Measurements from ENCODE around the gene SLC34A3.
"Not testable (repeated sequence)": the region's sequence is repeated elsewhere in the genome, so short reads cannot be mapped to it uniquely, and the experiment has no call there.

SLC34A3 gene

GRCh38 chr9:137237759-137238726 is 7.3 kb downstream of the SLC34A3 start:
- Mint-ChIP-seq H3K9me3 (no peaks in the 10 kb centered on the region), H3K27ac (no peak overlapping the region), H3K4me1 (peaks cover 34% of the 10 kb centered on the region), H3K27me3 (peaks cover 3% of the 10 kb centered on the region), H3K36me3 (ENCODE audit: low read depth) (peaks cover 17% of the 10 kb centered on the region), H3K4me3 (no peak overlapping the region)
- ATAC-seq (no peak), DNase-seq (no peak)

GRCh38 chr9:137239541-137240200 is 9.0 kb downstream of the SLC34A3 start:
- not testable (repeated sequence) for ATAC-seq, DNase-seq, H3K27me3 Mint-ChIP-seq, H3K9me3 Mint-ChIP-seq
- Mint-ChIP-seq H3K36me3 (ENCODE audit: low read depth) (peaks cover 25% of the 10 kb centered on the region), H3K27ac (peak overlapping the region; percentile 42), H3K4me3 (peak overlapping the region; percentile 88), H3K4me1 (peaks cover 37% of the 10 kb centered on the region)

- ATAC-seq = peak; percentile 20
- no peaks in the 10 kb centered on the region for H3K9me3 Mint-ChIP-seq
- peak overlapping the region; percentile 42 for H3K27ac Mint-ChIP-seq
- H3K4me1 Mint-ChIP-seq = peaks cover 34% of the 10 kb centered on the region
- peaks cover 25% of the 10 kb centered on the region for H3K36me3 Mint-ChIP-seq (ENCODE audit: low read depth)
- peaks cover 3% of the 10 kb centered on the region for H3K27me3 Mint-ChIP-seq
- peak; percentile 70 for DNase-seq
- peak overlapping the region; percentile 88 for H3K4me3 Mint-ChIP-seq
Observed at GRCh38 chr9:137240318-137240840, 9.7 kb downstream of the SLC34A3 start.

GRCh38 chr9:137240841-137241489 is 10.3 kb downstream of the SLC34A3 start, which contains the start of gene TUBB4B:
TUBB4B (plus strand) TSS chr9:137241287; CDS start chr9:137241361, 74 bp downstream.
- H3K27ac Mint-ChIP-seq = peak within 1 kb of the TSS; percentile 97
- H3K27me3 Mint-ChIP-seq = peaks cover 3% of the 10 kb centered on the region
- DNase-seq = peak; percentile 95
- H3K9me3 Mint-ChIP-seq = no peaks in the 10 kb centered on the region
- H3K4me3 Mint-ChIP-seq = peak within 1 kb of the TSS; percentile 88
- peak; percentile 84 for ATAC-seq
- H3K4me1 Mint-ChIP-seq = peaks cover 33% of the 10 kb centered on the region
- peaks cover 25% of the 10 kb centered on the region for H3K36me3 Mint-ChIP-seq (ENCODE audit: low read depth)

- no peaks in the 10 kb centered on the region for H3K9me3 Mint-ChIP-seq
- DNase-seq (peak; percentile 71), ATAC-seq (peak; percentile 8)
- peak overlapping the region; percentile 88 for H3K4me3 Mint-ChIP-seq
- H3K27me3 Mint-ChIP-seq = peaks cover 3% of the 10 kb centered on the region
- peaks cover 25% of the 10 kb centered on the region for H3K36me3 Mint-ChIP-seq (ENCODE audit: low read depth)
- peak overlapping the region; percentile 97 for H3K27ac Mint-ChIP-seq
- peaks cover 33% of the 10 kb centered on the region for H3K4me1 Mint-ChIP-seq
Observed at GRCh38 chr9:137241490-137242268, 11.0 kb downstream of the SLC34A3 start.

GRCh38 chr9:137242269-137243203 is 11.8 kb downstream of the SLC34A3 start:
- H3K36me3 Mint-ChIP-seq (ENCODE audit: low read depth) = peaks cover 25% of the 10 kb centered on the region
- H3K9me3 Mint-ChIP-seq = no peaks in the 10 kb centered on the region
- peaks cover 3% of the 10 kb centered on the region for H3K27me3 Mint-ChIP-seq
- peak overlapping the region; percentile 88 for H3K27ac Mint-ChIP-seq
- DNase-seq (no peak), ATAC-seq (no peak)
- peaks cover 31% of the 10 kb centered on the region for H3K4me1 Mint-ChIP-seq
- peak overlapping the region; percentile 83 for H3K4me3 Mint-ChIP-seq

GRCh38 chr9:137243266-137243625 is 12.5 kb downstream of the SLC34A3 start:
- Mint-ChIP-seq H3K4me3 (peak overlapping the region; percentile 83), H3K27ac (peak overlapping the region; percentile 88), H3K36me3 (ENCODE audit: low read depth) (peaks cover 25% of the 10 kb centered on the region), H3K4me1 (peaks cover 29% of the 10 kb centered on the region)
- H3K27me3 Mint-ChIP-seq, ATAC-seq, H3K9me3 Mint-ChIP-seq, DNase-seq: not testable (repeated sequence)

- peaks cover 3% of the 10 kb centered on the region for H3K27me3 Mint-ChIP-seq
- DNase-seq (peak; percentile 12), ATAC-seq (no peak)
- no peaks in the 10 kb centered on the region for H3K9me3 Mint-ChIP-seq
- H3K36me3 Mint-ChIP-seq (ENCODE audit: low read depth) = peaks cover 25% of the 10 kb centered on the region
- H3K27ac Mint-ChIP-seq = no peak overlapping the region
- peak overlapping the region; percentile 83 for H3K4me3 Mint-ChIP-seq
- peaks cover 26% of the 10 kb centered on the region for H3K4me1 Mint-ChIP-seq
Observed at GRCh38 chr9:137243626-137244485, 13.2 kb downstream of the SLC34A3 start.

GRCh38 chr9:137244486-137245449 is 14.1 kb downstream of the SLC34A3 start:
- Mint-ChIP-seq H3K36me3 (ENCODE audit: low read depth) (peaks cover 25% of the 10 kb centered on the region), H3K4me3 (peak overlapping the region; percentile 24), H3K4me1 (peaks cover 19% of the 10 kb centered on the region), H3K27me3 (peaks cover 3% of the 10 kb centered on the region), H3K9me3 (no peaks in the 10 kb centered on the region), H3K27ac (no peak overlapping the region)
- ATAC-seq = no peak
- no peak for DNase-seq

GRCh38 chr9:137245450-137246421 is 15.0 kb downstream of the SLC34A3 start:
- ATAC-seq = no peak
- no peak for DNase-seq
- peaks cover 25% of the 10 kb centered on the region for H3K36me3 Mint-ChIP-seq (ENCODE audit: low read depth)
- H3K9me3 Mint-ChIP-seq = no peaks in the 10 kb centered on the region
- H3K4me3 Mint-ChIP-seq = no peak overlapping the region
- no peak overlapping the region for H3K27ac Mint-ChIP-seq
- peaks cover 3% of the 10 kb centered on the region for H3K27me3 Mint-ChIP-seq
- peaks cover 18% of the 10 kb centered on the region for H3K4me1 Mint-ChIP-seq
